Brain microvascular endothelial cell (primary cell): ENCODE results near the gene MS4A10.

Experiments used
- DNase-seq: peaks from one replicate; pipeline ENCODE4 v3.0.0-alpha.2; 2020
- H3K27ac ChIP-seq: fragments of 250-450 bp; sonication (Bioruptor Pico); 2 replicates; pipeline ENCODE4 v1.5.1; 2020; ENCODE audit warnings: mild to moderate bottlenecking, moderate library complexity
- H3K27me3 ChIP-seq: fragments of 250-450 bp; sonication (Bioruptor Pico); replicated peaks from 2 replicates; pipeline ENCODE4 v1.5.1; 2020; ENCODE audit warnings: mild to moderate bottlenecking
- H3K36me3 ChIP-seq: fragments of 250-450 bp; sonication (Bioruptor Pico); replicated peaks from 2 replicates; pipeline ENCODE4 v1.5.1; 2020; ENCODE audit warnings: mild to moderate bottlenecking
- H3K4me3 ChIP-seq: 2 replicates; pipeline ENCODE4 v1.5.1; 2011; ENCODE audit warnings: low read depth, mild to moderate bottlenecking, control low read depth, low read length, moderate library complexity
- CTCF ChIP-seq: IDR thresholded peaks from 2 replicates; pipeline ENCODE4 v1.5.1; 2011; ENCODE audit warnings: low read depth, mild to moderate bottlenecking, moderate library complexity, low read length, control low read depth, inconsistent platforms; ENCODE audit errors: missing control alignments
- in situ Hi-C: cut with HindIII; loops from 2 replicates; pipeline ENCODE4 v1.10.0; 2017; ENCODE audit warnings: low sequenced_read_pairs, low pct_ligation_motif_present

MS4A10 gene

DNA sequence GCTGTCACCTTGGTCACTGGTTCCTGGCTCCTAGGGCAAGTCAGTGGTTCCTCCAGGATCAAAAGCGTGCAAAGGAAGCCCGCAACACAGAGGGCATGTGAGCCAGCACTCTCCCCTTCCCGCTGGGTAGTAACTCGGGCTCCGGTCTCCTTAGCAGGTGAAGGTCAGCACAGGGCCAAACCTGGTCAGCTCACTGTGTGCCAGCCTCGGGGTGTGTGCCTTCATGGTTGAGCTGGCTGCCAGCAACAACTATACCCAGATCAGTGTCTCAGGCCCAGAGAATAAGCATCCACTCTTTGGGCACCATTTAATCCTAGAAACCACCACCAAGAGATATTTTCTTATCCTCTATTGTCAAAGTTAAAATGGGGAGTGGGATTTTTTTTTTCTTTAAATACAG lies 40.7 kb downstream of the MS4A10 start:
- Histone ChIP-seq H3K4me3 (no peak overlapping the region), H3K27ac (no peak overlapping the region), H3K27me3 (no peaks in the 10 kb centered on the region), H3K36me3 (no peaks in the 10 kb centered on the region)
- DNase-seq: no peak
- in situ Hi-C loops: no loop called here
- no peak for TF ChIP-seq CTCF

DNA sequence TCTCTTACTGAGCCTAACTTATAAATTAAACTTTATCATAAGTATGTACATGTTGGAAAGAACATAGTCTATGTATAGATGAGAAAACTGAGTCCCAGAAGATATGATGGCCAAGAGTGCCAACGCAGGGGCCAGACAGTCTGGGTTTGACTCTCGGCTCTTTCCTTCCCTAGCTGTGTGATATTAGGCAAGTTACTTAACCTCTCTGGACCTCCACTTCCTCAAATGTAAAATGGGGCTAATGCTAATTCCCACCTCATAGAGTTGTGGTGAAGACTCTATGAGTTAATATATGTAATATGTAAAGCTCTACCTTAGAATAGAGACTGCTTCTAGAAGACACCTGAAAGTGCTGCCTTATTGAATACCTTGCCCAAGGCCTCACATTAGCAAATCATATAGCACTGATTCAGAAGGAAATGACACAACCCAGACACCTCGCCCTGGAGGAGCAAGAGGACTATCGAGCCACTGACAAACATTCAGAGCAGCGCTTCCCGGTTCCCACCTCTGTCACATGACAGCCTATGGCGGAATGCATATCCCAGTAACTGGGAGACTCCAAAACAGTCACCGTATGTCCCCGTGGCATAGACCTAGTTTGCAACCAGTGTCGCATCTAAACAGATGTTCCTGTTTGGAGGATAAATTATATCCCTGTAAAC lies 45.5 kb downstream of the MS4A10 start:
- DNase-seq: no peak

DNA sequence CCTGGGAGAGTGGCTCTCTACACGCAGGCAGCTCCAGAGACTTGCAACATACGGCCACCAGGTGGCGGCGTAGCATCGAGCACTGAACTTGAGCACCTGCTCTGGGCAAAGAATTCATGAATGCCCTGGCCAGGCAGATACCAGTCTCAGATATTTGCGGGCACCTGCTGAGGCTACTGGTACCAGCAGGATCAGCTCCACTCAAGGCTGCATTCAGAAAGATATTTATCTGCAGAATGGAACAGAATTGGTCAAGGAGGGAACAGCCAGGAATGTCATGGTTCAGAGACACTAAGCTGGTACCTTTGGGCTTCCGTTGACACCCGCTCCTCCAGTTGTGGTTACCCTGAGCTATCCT lies 46.0 kb downstream of the MS4A10 start:
- no peak overlapping the region for H3K4me3 ChIP-seq
- H3K27me3 ChIP-seq: no peaks in the 10 kb centered on the region
- in situ Hi-C loops: no loop called here
- H3K36me3 ChIP-seq: no peaks in the 10 kb centered on the region
- peak; percentile 95 for TF ChIP-seq CTCF
- H3K27ac ChIP-seq: no peak overlapping the region
- peak; percentile 71 for DNase-seq

More for the DNA sequence above, 45.5 kb downstream of the MS4A10 start:
- no peaks in the 10 kb centered on the region for H3K27me3 ChIP-seq
- in situ Hi-C loops: no loop called here
- H3K36me3 ChIP-seq: no peaks in the 10 kb centered on the region
- no peak overlapping the region for H3K27ac ChIP-seq
- H3K4me3 ChIP-seq: no peak overlapping the region
- TF ChIP-seq CTCF: no peak

GRCh38 chr11:60831501-60832079 lies 46.5 kb downstream of the MS4A10 start:
- Histone ChIP-seq H3K27ac (no peak overlapping the region), H3K27me3 (no peaks in the 10 kb centered on the region), H3K4me3 (no peak overlapping the region), H3K36me3 (no peaks in the 10 kb centered on the region)
- in situ Hi-C loops: no loop called here
- no peak for TF ChIP-seq CTCF
- DNase-seq: no peak

DNA sequence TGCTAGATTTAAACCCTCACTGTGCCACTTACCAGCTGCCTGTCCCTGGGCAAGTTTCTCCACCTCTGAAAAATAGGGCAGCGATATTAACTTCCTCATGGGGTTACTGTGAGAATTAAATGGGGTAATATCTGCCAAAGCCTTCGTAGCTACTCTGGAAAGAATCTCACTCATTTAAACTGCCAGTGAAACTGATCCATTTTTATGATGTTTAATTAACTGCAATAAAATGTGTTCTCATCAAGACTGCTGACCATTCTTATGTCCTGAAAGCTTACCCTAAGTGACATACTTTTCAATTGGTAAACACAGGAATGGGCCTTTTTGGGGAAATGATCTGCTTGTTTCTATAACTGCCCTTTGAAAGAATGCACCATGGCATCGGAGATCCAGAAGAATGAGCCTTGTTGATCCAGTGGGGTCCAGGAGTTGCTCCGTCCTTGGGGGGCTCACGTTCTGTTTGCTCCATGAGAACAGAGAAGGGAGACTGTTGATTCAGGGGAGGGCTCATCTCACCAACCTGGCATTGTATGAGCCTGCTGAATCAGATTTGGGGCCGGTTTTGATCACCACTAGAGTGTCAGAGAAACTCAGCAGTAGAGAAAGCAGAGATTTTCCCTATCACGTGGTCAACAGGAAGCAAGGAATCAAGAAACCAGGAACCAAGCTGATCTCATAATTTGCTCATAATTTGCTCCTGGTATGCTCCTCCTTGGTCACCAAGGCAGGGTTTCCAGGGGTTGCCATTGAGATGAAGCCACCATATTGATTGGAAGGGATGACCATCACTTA lies 49.8 kb downstream of the MS4A10 start:
- Histone ChIP-seq H3K4me3 (no peak overlapping the region), H3K27me3 (no peaks in the 10 kb centered on the region), H3K27ac (no peak overlapping the region), H3K36me3 (no peaks in the 10 kb centered on the region)
- no peak for TF ChIP-seq CTCF
- in situ Hi-C loops: no loop called here
- no peak for DNase-seq
